ENCODE results near the gene MAB21L4.

GRCh38 chr2:240909216-240909974 is 13.4 kb upstream of the MAB21L4 start:
- TF ChIP-seq POLR2A (IDR thresholded peaks at IDR 0.05) (no peak), CTCF (IDR thresholded peaks at IDR 0.05 in 8 of 11, conservative IDR thresholded peaks at IDR 0.05 in 3 of 11) (no peak)
